MM.1S (cell line): ENCODE measurements around the gene CDC20.

Experiments
- DNase-seq: peaks from one replicate; pipeline ENCODE4 v3.0.0-alpha.2; 2015
- H2AFZ ChIP-seq: fragments of 300-600 bp; sonication (generic); 2 replicates; pipeline ENCODE4 v1.6.0; 2016; ENCODE audit warnings: antibody characterized with exemption, low read length
- H3F3A ChIP-seq: fragments of 300-600 bp; sonication (generic); 2 replicates; pipeline ENCODE4 v1.6.1; 2016; ENCODE audit warnings: mild to moderate bottlenecking, antibody characterized with exemption, low read length, moderate library complexity, mixed read lengths; ENCODE audit not compliant: insufficient read depth
- H3K27ac ChIP-seq: fragments of 300-600 bp; sonication (generic); 2 replicates; pipeline ENCODE4 v1.5.1; 2016; ENCODE audit warnings: mild to moderate bottlenecking, low read length
- H3K27me3 ChIP-seq: fragments of 300-600 bp; sonication (generic); replicated peaks from 2 replicates; pipeline ENCODE4 v1.6.0; 2016; ENCODE audit warnings: low read length; ENCODE audit not compliant: insufficient read depth
- H3K36me3 ChIP-seq: fragments of 300-600 bp; sonication (generic); replicated peaks from 2 replicates; pipeline ENCODE4 v1.6.1; 2016; ENCODE audit warnings: mild to moderate bottlenecking, low read length, mixed read lengths; ENCODE audit not compliant: insufficient read depth
- H3K4me1 ChIP-seq: fragments of 300-600 bp; sonication (generic); 2 replicates; pipeline ENCODE4 v1.6.1; 2016; ENCODE audit warnings: low read length, mixed read lengths
- H3K4me2 ChIP-seq: fragments of 300-600 bp; sonication (generic); 2 replicates; pipeline ENCODE4 v1.6.0; 2016; ENCODE audit warnings: low read depth, low read length
- H3K4me3 ChIP-seq: fragments of 300-600 bp; sonication (generic); 2 replicates; pipeline ENCODE4 v1.5.1; 2016; ENCODE audit warnings: low read length, mixed read lengths
- H3K79me2 ChIP-seq: fragments of 300-600 bp; sonication (generic); 2 replicates; pipeline ENCODE4 v1.6.1; 2016; ENCODE audit warnings: mixed run types, low read length, mixed read lengths
- H3K9ac ChIP-seq: fragments of 300-600 bp; sonication (generic); 2 replicates; pipeline ENCODE4 v1.6.1; 2016; ENCODE audit warnings: low read length, mixed read lengths
- H3K9me2 ChIP-seq: fragments of 300-600 bp; sonication (generic); replicated peaks from 2 replicates; pipeline ENCODE4 v1.6.1; 2016; ENCODE audit warnings: mild to moderate bottlenecking, low read length, mixed read lengths; ENCODE audit not compliant: insufficient read depth
- H3K9me3 ChIP-seq: fragments of 300-600 bp; sonication (generic); replicated peaks from 2 replicates; pipeline ENCODE4 v1.6.1; 2016; ENCODE audit warnings: mild to moderate bottlenecking, low read length, mixed read lengths; ENCODE audit not compliant: insufficient read depth
- H4K20me1 ChIP-seq: fragments of 300-600 bp; sonication (generic); 2 replicates; pipeline ENCODE4 v1.6.1; 2016; ENCODE audit warnings: mild to moderate bottlenecking, low read length, moderate library complexity, mixed read lengths; ENCODE audit not compliant: insufficient read depth
- CTCF ChIP-seq: fragments of 300-600 bp; sonication (generic); IDR thresholded peaks from 2 replicates; pipeline ENCODE4 v1.5.1; 2016; ENCODE audit warnings: antibody characterized with exemption, low read length, mixed read lengths
- EZH2 ChIP-seq: fragments of 300-600 bp; sonication (generic); optimal IDR thresholded peaks from 2 replicates; pipeline ENCODE3; 2017; ENCODE audit warnings: low read depth, mild to moderate bottlenecking, antibody characterized with exemption, low read length, mixed read lengths
- EZH2phosphoT487 ChIP-seq: fragments of 300-600 bp; sonication (generic); IDR thresholded peaks from 2 replicates; pipeline ENCODE4 v1.6.1; 2018; ENCODE audit warnings: antibody characterized with exemption, low read length

CDC20 gene

DNA sequence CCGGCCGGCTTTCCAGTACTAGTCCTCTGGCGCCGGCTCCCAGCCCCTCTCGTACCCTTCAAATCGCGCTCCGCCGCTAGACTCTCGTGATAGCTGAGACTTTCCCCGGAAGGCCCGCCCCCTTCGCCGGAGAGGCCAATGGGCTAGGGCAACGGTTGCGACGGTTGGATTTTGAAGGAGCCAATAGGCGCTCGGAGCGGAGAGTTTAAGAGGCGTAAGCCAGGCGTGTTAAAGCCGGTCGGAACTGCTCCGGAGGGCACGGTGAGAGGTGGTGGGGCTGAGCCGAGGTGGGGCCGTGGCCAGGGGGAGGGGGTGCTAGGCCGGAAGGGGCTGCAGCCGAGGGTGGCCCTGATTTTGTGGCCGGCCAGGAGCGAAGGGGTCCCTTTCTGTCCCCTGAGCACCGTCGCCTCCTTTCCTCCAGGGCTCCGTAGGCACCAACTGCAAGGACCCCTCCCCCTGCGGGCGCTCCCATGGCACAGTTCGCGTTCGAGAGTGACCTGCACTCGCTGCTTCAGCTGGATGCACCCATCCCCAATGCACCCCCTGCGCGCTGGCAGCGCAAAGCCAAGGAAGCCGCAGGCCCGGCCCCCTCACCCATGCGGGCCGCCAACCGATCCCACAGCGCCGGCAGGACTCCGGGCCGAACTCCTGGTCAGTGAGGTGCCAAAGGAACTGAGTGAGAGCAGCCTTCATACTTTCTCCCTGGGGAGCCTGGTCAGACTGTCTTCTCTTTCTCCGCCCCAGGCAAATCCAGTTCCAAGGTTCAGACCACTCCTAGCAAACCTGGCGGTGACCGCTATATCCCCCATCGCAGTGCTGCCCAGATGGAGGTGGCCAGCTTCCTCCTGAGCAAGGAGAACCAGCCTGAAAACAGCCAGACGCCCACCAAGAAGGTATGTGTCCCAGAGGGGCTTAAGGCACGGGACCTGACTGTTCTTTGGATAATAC is at the start of gene CDC20:
Gene CDC20 (plus strand): TSS at position 236 of the 948 bp plus-strand sequence. CDS start 235 bp downstream, at position 471.
- Histone ChIP-seq H3K27me3 (no peaks in the 10 kb centered on the region), H3F3A (peaks cover 34% of the 10 kb centered on the region), H3K4me3 (peak within 1 kb of the TSS; percentile 89), H3K9me3 (no peaks in the 10 kb centered on the region), H3K4me1 (peaks cover 18% of the 10 kb centered on the region), H3K9ac (peak within 1 kb of the TSS; percentile 87), H4K20me1 (no peaks in the 10 kb centered on the region), H2AFZ (peak within 1 kb of the TSS; percentile 98), H3K9me2 (no peaks in the 10 kb centered on the region), H3K36me3 (peaks cover 9% of the 10 kb centered on the region), H3K79me2 (peaks cover 34% of the 10 kb centered on the region), H3K27ac (peak within 1 kb of the TSS; percentile 76; the same call in 1 of the 2 replicates), H3K4me2 (peak within 1 kb of the TSS; percentile 92)
- DNase-seq: peak; percentile 99
- TF ChIP-seq CTCF (no peak), EZH2phosphoT487 (no peak), EZH2 (no peak)

DNA sequence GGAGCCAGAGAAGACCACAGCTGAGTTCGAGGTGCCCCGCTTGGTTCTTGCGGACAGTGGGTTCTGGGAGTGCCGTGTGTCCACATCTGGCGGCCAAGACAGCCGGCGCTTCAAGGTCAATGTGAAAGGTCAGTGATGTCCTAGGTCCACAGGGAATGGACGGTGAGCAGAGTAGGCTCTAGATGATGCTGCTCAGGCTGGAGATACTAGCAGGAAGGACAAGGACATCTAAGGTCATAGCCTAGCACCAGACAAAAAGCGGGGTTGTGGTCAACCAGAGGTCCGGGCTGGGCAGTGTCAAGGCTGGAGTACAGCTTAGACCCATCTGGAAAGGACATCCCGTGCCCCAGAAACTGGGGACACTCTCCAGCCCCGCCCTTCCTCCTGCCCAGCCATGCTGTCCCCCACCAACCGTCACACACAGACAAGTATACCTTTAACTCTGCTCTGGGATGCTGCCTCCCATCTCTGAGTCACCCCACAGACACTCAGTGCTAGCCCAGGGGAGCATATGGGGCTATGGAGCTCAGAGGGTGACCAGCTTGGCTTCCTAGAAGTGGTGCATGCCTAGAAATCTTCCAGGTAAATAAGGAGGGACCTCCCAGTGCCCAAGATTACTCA is 49.3 kb upstream of the CDC20 start:
- no peak for TF ChIP-seq EZH2
- no peak for TF ChIP-seq CTCF
- TF ChIP-seq EZH2phosphoT487: no peak
- H3K9ac ChIP-seq: no peak overlapping the region
- no peaks in the 10 kb centered on the region for H3K9me2 ChIP-seq
- H3K9me3 ChIP-seq: no peaks in the 10 kb centered on the region
- no peaks in the 10 kb centered on the region for H3K36me3 ChIP-seq
- H3F3A ChIP-seq: no peaks in the 10 kb centered on the region
- no peaks in the 10 kb centered on the region for H3K79me2 ChIP-seq
- peaks cover 46% of the 10 kb centered on the region for H3K27me3 ChIP-seq
- H4K20me1 ChIP-seq: no peaks in the 10 kb centered on the region
- H3K4me3 ChIP-seq: no peak overlapping the region
- no peak overlapping the region for H3K27ac ChIP-seq
- DNase-seq: no peak
- no peak overlapping the region for H3K4me2 ChIP-seq
- H3K4me1 ChIP-seq: no peaks in the 10 kb centered on the region
- no peak overlapping the region for H2AFZ ChIP-seq

GRCh38 chr1:43311521-43311920 is 47.3 kb upstream of the CDC20 start:
- TF ChIP-seq EZH2: no peak
- no peak for TF ChIP-seq CTCF
- no peak for TF ChIP-seq EZH2phosphoT487
- Histone ChIP-seq H3F3A (no peaks in the 10 kb centered on the region), H3K9ac (no peak overlapping the region), H3K79me2 (no peaks in the 10 kb centered on the region), H3K4me1 (no peaks in the 10 kb centered on the region), H3K4me3 (no peak overlapping the region), H3K4me2 (no peak overlapping the region), H3K9me3 (no peaks in the 10 kb centered on the region), H3K9me2 (no peaks in the 10 kb centered on the region), H2AFZ (no peak overlapping the region), H4K20me1 (no peaks in the 10 kb centered on the region), H3K27me3 (peaks cover 33% of the 10 kb centered on the region; the same call in 1 of the 2 replicates), H3K36me3 (no peaks in the 10 kb centered on the region), H3K27ac (no peak overlapping the region)
- no peak for DNase-seq
